ENCODE results near the gene ARHGAP29. TPM values are rescaled to one million over a fixed set of nuclear protein-coding genes. Genes with fewer than 3 reads are reported as not detected.

The ARHGAP29 gene
- total RNA-seq, 1 donor from 2014 or later: 30.0 TPM

DNA sequence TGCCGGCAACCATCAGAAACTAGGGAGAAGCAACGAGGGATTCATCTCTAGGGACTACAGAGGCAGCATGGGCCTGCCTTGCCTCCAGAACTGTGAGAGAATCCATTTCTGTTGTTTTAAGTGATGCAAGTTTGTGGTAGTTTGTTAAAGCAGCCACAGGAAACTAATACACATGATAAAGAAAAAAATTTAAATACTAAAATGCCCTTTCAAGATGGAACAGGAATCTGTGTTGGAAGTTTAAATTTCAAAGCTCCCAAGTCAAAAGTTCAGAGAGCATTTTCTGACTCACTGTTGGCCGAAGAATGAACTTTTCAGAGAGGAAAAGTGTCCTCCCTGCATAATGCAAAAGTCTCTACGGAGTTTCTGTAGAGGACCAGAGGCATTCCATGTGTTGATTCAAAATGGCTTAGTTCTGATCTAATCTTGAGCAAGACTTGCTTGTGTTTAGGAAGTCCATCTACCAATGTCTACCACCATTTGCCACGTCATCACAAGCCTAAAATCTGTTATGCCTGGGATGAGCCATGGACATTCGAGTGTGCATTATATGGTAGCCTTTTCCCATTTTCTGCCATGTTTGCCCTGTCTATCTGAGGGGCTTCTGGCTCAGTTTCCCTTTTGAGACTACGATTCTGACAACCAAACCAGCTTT lies 22.4 kb upstream of the ARHGAP29 start:
- no peak for DNase-seq (ENCODE audit: low spot score)

DNA sequence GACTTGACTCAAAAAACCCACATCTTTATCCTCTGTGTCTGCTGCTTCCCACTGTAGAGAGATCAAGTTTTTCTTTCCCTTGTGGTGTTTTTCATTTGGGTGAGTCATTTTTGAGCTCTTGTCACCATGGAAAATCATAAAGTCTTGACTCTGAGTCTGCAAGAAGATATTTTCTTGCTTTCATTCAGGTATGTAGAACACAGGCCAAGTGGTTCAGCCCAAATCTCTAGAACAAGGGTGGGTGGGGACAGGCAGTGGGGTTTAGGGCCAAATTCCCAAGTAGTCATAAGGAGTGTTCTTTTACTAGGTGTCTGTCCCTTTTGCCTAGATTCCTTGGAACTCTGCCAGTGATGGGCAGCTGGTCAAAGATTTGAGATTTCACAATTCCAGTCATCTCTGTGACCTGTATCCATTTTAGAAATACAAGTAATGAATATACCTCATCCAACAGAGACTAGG lies 21.5 kb upstream of the ARHGAP29 start:
- peak; percentile 54 for DNase-seq (ENCODE audit: low spot score)

DNA sequence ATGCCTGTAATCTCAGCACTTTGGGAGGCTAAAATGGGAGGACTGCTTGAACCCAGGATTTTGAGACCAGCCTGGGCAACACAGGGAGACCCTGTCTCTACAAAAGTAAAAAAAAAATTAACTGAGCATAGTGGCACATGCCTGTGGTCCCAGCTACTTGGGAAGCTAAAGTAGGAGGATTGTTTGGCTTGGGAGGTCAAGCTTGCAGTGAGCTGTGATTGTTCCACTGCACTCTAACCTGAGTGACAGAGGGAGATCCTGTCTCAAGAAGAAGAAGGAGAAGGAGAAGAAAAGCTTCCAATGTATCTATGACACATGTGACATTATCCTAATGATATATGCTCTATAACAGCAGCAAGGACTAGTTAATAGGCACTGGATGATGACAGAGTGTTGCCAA lies 20.1 kb upstream of the ARHGAP29 start:
- no peak for DNase-seq (ENCODE audit: low spot score)

DNA sequence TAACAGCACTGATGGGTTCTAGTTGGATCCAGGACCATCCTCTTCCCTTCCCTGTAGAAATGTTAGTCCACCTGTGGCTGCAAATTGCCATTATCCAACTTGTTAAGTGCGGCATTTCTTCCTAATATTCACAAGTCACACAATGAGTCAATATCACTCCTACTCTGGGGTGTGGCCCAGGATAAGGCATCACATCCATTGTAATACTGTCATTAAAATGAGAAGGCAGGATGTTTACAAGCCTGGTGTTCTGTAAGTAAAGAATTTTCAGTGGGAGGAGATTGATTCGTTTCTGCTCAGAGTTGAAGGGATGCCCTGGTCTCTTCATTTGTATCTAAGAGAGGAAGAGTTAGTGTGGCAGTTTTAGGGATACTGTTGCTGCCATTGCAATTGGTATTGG lies 18.1 kb upstream of the ARHGAP29 start:
- no peak for DNase-seq (ENCODE audit: low spot score)

DNA sequence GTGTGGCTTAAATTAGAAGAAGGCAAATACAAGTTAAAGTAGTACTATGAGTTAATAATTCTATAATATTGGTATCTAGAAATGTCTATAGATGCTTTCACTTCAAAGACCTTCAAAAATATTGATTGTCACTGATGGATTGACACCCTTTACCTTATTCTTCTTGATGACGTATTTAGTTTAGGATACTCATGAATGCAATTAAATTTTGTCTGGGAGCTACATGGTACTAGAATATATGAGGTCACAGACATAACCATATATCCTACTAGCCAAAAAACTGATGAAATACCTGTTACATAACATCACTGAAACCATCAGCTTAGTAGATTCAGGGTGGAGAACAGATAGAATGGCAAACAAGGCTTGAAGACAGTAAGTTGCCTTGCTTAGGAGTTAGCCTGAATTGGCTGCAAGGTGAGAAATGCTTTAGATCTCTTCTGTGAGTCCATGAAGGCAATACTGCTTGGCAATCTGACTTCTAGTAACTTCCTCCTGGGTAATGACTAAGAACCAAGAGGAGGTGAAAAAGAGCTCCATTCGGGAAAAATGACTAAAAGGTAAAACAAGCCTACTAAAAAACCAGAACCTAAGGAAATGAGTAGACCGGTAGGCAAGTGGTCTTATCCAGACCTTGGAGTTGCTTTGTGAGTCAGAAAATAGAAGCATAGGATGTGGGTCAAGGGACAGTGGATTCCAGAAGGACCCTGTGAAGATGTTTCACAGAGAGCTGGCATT lies 16.9 kb upstream of the ARHGAP29 start:
- no peak for DNase-seq (ENCODE audit: low spot score)

DNA sequence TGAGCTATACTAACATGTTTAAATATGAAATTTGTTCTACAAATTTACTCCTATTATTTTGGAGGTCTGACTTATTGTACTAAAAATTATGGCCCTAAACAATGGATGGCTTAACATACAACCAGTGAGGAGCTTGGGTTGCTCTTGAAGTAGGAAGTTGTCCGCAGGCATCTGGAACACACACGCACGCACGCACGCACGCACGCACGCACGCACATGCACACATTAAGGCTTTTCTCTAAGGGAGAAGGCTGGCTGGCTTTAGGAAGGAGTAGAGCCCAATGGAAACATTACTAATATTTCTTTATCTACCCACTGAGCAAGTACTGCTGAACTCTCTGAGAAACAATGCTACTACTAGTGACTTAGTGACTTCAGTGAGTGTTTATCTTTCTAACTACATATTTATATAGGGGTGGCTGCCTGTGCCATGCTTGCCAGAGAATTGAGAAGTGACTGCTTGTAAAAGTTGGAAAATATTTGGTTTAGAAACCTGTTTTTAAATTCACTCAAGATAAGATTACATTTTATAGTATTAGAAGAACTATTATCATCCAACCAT lies 16.2 kb upstream of the ARHGAP29 start:
- no peak for DNase-seq (ENCODE audit: low spot score)

DNA sequence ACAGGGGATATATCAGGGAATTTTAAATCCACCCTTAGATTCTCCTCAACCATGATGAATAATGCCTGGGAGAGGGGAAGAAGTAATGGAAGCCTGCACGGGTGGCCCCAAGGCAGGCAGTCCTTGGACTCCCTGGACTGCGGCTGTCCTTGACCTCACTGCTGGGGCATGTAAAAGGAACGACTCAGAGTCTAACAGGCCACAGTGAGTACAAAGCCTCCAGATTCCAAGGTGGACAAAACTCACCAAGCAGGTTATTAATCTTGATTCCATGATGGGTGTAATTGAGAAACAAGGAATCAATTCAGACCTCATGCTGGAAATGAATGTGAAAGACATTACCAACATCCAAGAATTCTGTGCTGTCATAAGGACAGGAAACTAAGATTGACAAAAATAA lies 13.0 kb upstream of the ARHGAP29 start:
- DNase-seq (ENCODE audit: low spot score): no peak

DNA sequence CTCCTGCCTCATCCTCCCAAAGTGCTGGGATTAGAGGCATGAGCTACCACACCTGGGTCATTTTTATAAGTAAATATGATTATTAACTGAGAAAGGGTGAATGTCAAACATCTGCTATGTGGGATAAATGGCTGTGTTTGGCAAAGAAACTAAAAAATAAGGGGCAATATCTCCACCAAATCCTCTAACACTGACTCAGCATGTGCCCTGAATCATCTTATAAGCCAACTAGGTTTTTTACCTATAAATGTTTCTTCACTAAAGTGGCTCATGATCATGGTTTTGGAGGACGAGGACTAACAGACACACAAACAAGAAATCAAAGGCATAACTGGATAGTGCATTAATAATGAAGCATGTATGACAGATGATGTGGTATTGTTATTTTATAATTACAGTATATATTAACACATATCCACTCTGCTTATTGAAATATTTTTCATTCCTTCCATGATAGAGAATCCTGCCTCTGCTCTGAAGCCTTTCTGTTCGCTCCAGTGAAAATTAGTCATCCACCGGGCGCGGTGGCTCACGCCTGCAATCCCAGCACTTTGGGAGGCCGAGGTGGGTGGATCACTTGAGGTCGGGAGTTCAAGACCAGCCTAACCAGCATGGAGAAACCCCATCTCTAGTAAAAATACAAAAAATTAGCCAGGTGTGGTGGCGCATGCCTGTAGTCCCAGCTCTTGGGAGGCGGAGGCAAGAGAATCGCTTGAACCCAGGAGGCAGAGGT lies 11.7 kb upstream of the ARHGAP29 start:
- no peak for DNase-seq (ENCODE audit: low spot score)

DNA sequence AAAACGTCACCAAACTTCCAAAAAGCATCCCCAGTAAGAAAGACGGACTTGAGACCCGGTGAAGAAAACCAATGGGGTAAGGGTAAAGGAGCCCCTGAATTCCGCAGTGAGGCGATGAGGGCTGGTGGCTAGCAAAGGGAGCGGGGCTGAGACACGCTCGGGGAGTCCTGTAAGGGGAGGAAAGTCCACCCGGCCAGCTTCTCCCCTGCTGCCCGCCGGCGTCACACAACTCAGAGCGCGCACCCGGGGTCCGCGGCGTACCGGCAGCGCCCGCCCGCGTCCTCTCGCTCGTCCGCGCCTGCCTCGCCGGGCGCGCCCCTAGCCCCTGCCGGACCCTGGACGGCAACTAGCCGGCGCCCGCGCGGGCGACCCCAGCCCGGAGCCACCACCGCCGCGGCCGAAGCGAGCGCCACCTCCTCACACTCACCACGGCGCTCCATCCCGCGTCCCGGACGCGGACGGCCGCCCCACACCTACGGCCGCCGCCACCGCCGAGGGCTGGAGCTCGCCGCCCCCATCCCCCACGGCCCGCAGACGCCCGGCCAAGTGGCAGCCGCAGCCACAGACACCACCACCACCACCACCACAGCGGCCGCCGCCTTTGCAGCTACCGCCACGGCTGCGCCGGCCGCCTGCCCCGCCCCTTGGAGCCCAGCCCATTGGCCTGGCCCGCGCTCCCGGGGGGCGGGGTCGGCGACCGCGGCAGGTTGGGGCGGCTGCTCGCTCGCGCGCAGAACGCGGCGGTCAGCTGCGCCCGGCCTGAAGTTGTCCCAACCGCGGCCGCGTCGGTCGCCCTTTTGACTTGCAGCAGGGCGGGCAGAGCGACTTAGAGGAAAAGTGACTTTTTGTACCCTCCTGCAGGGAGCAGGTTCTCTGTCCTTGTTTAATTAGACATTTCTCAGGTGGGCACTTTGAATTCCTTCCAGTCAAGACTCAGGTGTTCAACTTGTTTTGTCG lies 10.0 kb upstream of the ARHGAP29 start:
- DNase-seq (ENCODE audit: low spot score): peak; percentile 70

DNA sequence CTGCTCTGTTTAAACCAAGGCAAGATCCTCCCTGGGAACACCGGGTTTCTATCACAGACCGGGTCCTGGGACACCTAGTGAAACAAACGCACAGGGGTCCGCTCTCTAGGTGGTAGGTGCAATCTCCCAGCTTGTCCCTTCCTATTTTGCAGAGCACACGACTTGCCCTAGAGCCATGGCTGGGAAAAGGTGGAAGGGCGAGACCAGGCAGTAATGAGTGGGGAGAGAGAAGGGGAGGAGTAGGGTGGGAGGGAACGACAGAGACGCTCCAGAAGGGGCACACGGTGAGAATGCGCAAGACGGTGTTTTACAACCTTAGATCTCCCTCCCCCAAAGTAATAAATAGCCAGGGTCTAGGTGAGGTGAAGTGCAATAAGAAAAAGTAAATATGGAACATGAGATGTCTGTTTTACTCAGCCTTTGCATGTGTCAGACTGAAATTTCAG lies 9.3 kb upstream of the ARHGAP29 start:
- DNase-seq (ENCODE audit: low spot score): no peak

DNA sequence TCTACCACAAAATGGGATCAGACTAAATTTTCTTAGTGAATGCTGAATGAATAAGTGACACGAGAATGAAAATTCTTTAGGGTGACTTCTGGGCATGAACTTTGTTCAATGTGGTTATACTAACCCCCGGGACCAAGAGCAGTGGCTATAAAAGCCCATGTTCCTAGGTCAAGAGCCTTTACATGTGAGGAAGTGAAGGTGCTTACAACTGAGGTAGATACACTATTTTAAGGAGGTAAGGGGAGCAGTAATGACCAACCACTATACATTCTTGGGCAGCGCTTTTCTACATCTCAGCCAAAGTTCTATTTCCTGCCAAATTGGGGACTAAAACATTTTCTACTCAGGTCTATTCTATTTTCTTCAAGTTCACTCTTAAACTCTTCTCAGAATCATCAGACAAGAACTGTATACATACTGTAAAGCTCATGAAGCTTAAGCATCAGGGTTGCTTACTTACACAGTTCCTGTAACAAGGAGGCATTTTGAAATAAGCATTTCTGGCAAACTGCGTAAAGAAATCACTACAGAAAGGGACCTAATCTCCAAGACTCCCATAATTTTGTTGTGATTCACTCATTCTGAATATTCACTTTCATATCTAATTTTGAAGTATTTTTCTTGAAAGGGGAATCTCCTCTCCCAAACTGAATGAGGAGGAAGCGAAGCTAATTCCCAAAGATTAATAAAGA lies 8.5 kb upstream of the ARHGAP29 start:
- DNase-seq (ENCODE audit: low spot score): no peak

DNA sequence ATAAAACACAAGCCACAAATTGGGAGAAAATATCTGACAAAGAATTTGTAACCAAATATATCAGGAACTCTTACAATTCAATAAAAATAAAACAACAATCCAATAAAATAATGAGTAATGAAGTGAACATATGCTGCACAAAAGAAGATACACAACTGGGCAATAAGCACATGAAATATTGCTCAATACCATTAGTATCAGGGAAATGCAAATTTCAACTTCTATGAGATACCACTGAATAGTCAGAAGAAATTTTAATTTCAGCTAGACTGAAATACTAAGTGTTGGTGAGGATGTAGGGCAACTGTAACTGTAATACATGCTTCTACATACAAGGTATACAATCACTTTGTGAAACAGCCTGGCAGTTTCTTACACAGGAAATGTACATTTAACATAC lies 7.4 kb upstream of the ARHGAP29 start:
- DNase-seq (ENCODE audit: low spot score): no peak

DNA sequence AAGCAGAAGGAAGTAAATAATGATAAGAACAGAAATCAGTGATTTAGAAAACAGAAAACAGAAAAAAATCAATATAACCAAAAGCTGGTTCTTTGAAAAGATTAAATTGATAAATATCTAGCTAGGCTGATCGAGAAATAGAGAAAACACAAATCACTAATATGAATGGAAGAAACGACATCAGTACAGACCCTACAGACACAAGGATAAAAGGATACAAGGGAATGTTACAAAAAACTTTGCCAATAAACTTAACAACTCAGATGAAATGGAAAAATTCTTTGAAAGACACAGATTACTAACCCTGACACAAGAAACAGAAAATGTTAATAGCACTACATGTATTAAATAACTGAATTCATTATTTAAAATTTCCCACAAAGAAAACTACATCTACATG lies 6.3 kb upstream of the ARHGAP29 start:
- DNase-seq (ENCODE audit: low spot score): no peak

DNA sequence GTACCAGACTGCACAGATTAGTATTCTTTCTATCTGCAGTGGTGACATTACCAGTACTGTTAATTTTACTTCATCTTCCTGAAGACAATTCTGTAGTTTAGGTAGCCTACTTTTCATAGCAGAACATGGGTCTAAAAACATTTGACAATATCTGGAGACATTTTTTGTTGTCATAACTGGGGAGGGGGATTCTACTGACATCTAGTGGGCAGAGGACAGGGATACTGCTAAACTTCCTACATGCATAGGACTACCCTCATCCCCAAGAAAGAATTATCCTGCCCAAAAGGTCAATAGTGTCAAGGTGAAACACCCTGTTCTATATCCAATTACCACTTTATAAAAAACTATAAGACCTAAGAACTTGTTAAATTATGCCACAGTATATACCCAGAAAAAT lies 3.4 kb upstream of the ARHGAP29 start:
- DNase-seq (ENCODE audit: low spot score): no peak

DNA sequence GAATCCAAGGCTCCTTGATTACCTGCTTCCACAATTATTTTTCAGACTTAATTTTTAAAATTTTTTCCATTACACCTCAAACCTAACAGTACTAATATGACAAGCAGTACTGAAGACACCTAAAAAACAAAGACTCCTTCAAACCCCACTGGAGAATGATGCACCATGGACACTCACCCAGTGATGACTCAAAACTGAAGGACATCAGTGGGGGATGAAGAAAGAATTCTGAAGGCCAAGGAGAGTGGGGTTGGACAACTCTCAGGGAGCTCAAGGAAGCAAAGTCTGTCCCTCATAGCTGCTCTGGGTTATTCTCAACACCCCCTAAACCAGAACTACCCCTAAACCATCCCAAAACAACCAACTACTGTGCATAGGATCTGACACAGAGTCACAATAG lies 2.4 kb upstream of the ARHGAP29 start:
- no peak for DNase-seq (ENCODE audit: low spot score)

DNA sequence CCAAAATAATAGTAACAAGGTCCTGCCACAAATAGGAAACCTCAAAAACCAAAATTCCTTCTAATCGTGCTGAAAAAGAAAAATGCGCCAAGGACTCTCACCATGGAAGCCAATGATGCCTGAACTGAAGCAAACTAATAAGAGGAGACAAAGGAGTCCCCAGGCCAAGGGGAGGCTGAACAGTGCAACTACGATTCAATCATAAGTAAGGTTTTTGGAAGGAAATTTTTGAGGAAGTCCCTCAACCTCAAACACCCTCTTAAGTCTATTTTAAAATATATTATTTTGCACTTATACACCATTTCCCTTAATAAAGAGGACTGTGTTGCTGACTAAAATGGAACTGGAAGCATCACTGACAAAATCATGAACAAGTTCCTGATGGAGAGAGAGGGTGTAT lies 1.7 kb upstream of the ARHGAP29 start:
- DNase-seq (ENCODE audit: low spot score): no peak

DNA sequence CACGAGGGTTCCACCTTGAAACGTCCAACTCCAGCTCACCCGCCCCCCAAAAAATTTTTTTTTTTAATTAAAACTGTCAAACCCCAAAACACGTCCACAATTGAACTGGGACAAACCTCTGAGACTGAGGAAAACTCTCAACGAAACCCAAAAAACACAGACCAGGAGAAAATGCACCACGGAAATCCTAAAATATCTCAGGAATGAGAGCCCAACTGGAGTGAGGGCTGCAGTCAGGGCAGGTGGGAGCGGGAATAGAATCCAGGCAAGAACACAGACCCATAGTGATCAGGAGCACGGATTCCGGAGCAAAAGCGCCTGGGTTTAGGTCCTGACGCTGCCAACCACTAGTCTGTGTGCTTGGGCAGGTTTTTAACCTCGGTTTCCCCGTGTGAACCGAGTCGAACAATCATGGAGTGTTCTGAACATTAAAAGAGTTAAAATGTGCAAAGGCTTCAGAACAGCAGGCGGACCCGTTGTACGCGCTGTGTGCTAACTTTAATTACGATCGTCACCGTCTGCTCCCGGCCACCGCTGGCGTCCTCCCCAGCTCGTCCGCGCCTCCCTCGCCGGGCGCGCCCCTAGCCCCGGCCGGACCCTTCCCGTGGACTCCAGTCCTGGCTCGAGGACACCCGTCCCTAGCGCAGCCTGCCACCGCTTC lies 624 bp downstream of the ARHGAP29 start:
- peak; percentile 56 for DNase-seq (ENCODE audit: low spot score)

DNA sequence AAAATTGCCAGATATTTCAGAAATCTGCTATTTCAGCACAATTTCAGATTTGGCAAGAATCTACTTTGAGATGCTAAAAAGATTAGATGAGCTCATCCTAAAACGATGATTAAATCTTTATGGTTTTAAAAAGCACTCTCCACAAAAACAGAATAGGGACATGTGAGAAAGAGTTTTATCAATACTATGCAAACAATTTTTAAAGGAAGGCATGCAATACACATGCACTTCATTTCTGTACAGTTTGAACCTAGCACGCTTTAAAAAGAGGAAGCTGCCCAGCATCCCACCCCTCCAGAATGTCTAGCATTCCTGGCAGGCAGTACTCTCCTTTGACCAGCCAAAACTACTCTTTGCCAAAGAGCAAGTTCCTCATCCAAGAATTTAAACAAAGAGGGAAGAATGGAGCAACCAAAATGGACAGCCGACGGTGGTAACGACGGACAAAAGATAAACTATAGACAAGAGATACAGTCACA lies 1.3 kb downstream of the ARHGAP29 start:
- DNase-seq (ENCODE audit: low spot score): no peak

DNA sequence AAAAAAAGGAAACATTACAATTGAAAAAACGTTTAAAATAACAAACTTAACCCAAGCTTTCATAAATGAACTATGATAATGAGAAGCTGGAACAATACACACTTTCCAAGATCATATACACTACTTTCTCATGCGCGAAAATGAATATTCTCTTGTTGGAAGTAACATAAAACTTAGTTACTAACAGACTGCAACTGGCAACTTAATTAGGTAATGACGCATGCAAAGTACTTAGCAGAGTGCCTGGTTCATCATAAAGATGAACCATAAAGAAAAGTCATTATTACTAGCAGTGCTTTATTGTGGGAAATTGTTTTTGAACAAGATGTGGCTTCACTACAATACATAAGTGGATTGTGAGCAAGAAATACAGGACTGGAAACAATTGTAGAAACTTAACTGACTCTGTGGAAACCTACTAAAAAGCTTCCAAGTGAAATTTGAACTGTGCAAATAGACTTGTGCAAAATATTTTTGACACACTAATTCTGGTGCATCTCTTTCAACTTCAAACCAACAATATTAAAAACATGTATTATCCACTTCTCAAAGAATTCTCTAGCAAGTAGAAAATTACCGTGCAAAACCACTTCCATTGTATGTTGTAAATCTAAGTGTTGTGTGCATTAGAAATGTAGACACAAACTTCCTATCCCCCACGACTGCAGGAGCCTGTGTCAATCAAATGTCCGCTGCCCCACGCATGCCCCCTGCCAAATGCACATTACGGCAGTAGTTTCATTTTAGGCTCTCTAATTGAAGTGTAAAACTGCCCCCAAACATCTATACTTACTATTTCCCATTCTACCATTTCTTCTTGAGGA lies 2.0 kb downstream of the ARHGAP29 start:
- no peak for DNase-seq (ENCODE audit: low spot score)

Data from ureter (tissue), 1 donor.